ENCODE data around the gene UBXN2A. TPM values are rescaled to one million over a fixed set of nuclear protein-coding genes. Genes with fewer than 3 reads are reported as not detected.

Gene UBXN2A
- total RNA-seq, 6 experiments from 2014 or later = 11.2 to 15.8 (median 13.6) TPM

GRCh38 chr2:23926290-23926749 lies 13.9 kb upstream of the UBXN2A start:
- peak overlapping the region; percentile 96 for H3K4me3 Mint-ChIP-seq

GRCh38 chr2:23926750-23927571 lies 13.3 kb upstream of the UBXN2A start, which contains the start of gene ATAD2B:
Gene ATAD2B, minus strand, starts transcription at chr2:23927123. Its CDS starts 353 bp downstream, at chr2:23926770.
- peaks cover 43% of the 10 kb centered on the region for H3K4me1 Mint-ChIP-seq (ENCODE audit: low read depth)
- H3K27ac Mint-ChIP-seq = peak within 1 kb of the TSS; percentile 100
- peak; percentile 92 for TF ChIP-seq CTCF (IDR thresholded peaks at IDR 0.05)
- no peaks in the 10 kb centered on the region for H3K9me3 Mint-ChIP-seq
- H3K27me3 Mint-ChIP-seq (ENCODE audit: insufficient read depth) = peaks cover 4% of the 10 kb centered on the region; the same call in 1 of the 2 replicates
- peak within 1 kb of the TSS; percentile 96 for H3K4me3 Mint-ChIP-seq
- DNase-seq = peak; percentile 91
- H3K36me3 Mint-ChIP-seq (ENCODE audit: low read depth) = no peaks in the 10 kb centered on the region

More at GRCh38 chr2:23926290-23926749, 13.9 kb upstream of the UBXN2A start:
- peak overlapping the region; percentile 100 for H3K27ac Mint-ChIP-seq
- H3K27me3 Mint-ChIP-seq (ENCODE audit: insufficient read depth) = peaks cover 4% of the 10 kb centered on the region; the same call in 1 of the 2 replicates
- no peaks in the 10 kb centered on the region for H3K36me3 Mint-ChIP-seq (ENCODE audit: low read depth)
- TF ChIP-seq CTCF (IDR thresholded peaks at IDR 0.05) = no peak
- H3K4me1 Mint-ChIP-seq (ENCODE audit: low read depth) = peaks cover 43% of the 10 kb centered on the region
- DNase-seq = no peak
- H3K9me3 Mint-ChIP-seq = no peaks in the 10 kb centered on the region

- H3K27me3 Mint-ChIP-seq (ENCODE audit: insufficient read depth) = no peaks in the 10 kb centered on the region
- peaks cover 7% of the 10 kb centered on the region for H3K4me1 Mint-ChIP-seq (ENCODE audit: low read depth)
- H3K4me3 Mint-ChIP-seq = no peak overlapping the region
- H3K27ac Mint-ChIP-seq = no peak overlapping the region
- no peak for TF ChIP-seq CTCF (IDR thresholded peaks at IDR 0.05)
- no peaks in the 10 kb centered on the region for H3K9me3 Mint-ChIP-seq
- DNase-seq = no peak
- H3K36me3 Mint-ChIP-seq (ENCODE audit: low read depth) = no peaks in the 10 kb centered on the region
Observed at GRCh38 chr2:23934259-23934658, 6.0 kb upstream of the UBXN2A start.

GRCh38 chr2:23940718-23941620 lies 706 bp downstream of the UBXN2A start:
- peaks cover 2% of the 10 kb centered on the region for H3K27me3 Mint-ChIP-seq (ENCODE audit: insufficient read depth)
- peaks cover 7% of the 10 kb centered on the region for H3K36me3 Mint-ChIP-seq (ENCODE audit: low read depth)
- H3K27ac Mint-ChIP-seq = peak overlapping the region; percentile 77
- H3K4me1 Mint-ChIP-seq (ENCODE audit: low read depth) = peaks cover 48% of the 10 kb centered on the region
- DNase-seq = peak; percentile 32
- TF ChIP-seq CTCF (IDR thresholded peaks at IDR 0.05) = no peak
- peak overlapping the region; percentile 91 for H3K4me3 Mint-ChIP-seq
- H3K9me3 Mint-ChIP-seq = no peaks in the 10 kb centered on the region

- Mint-ChIP-seq H3K4me3 (peak overlapping the region; percentile 31), H3K4me1 (ENCODE audit: low read depth) (peaks cover 48% of the 10 kb centered on the region), H3K27me3 (ENCODE audit: insufficient read depth) (peaks cover 2% of the 10 kb centered on the region), H3K36me3 (ENCODE audit: low read depth) (peaks cover 7% of the 10 kb centered on the region), H3K9me3 (no peaks in the 10 kb centered on the region), H3K27ac (no peak overlapping the region)
- DNase-seq = no peak
- no peak for TF ChIP-seq CTCF (IDR thresholded peaks at IDR 0.05)
Observed at GRCh38 chr2:23941644-23942043, 1.4 kb downstream of the UBXN2A start.
